DMS 273 treated with DMSO at 0.1 percent for 48 hours (cell line): ENCODE results near the gene CATSPERE.
"Not testable (repeated sequence)": the region's sequence is repeated elsewhere in the genome, so short reads cannot be mapped to it uniquely, and the experiment has no call there.

Experiments used
- DNase-seq: peaks from one replicate; lab custom pipeline; 2025; lab: John Stamatoyannopoulos, UW

Gene CATSPERE

GRCh38 chr1:244448279-244449036 lies 12.6 kb upstream of the CATSPERE start:
- no peak for DNase-seq

- DNase-seq, result no peak
Measured at GRCh38 chr1:244449936-244450508, 11.1 kb upstream of the CATSPERE start.

- peak; percentile 28 for DNase-seq
Measured at GRCh38 chr1:244450597-244451538, 10.2 kb upstream of the CATSPERE start.

- no peak for DNase-seq
Measured at GRCh38 chr1:244451539-244451950, 9.5 kb upstream of the CATSPERE start, which contains the start of gene ADSS2. Gene ADSS2, minus strand, starts transcription at chr1:244451909. Its CDS starts 92 bp downstream, at chr1:244451817.

GRCh38 chr1:244451951-244452795 lies 8.9 kb upstream of the CATSPERE start:
- DNase-seq, result peak; percentile 99

- no peak for DNase-seq
Measured at GRCh38 chr1:244454412-244454811, 6.7 kb upstream of the CATSPERE start.

- DNase-seq, result no peak
Measured at GRCh38 chr1:244456586-244456985, 4.5 kb upstream of the CATSPERE start.

GRCh38 chr1:244458781-244459180 lies 2.3 kb upstream of the CATSPERE start:
- DNase-seq, result no peak

GRCh38 chr1:244460197-244460596 lies 876 bp upstream of the CATSPERE start:
- DNase-seq, result no peak

GRCh38 chr1:244466724-244467123 lies 5.7 kb downstream of the CATSPERE start:
- DNase-seq, result no peak

- no peak for DNase-seq
Measured at GRCh38 chr1:244473059-244473605, 12.1 kb downstream of the CATSPERE start.

GRCh38 chr1:244484971-244485370 lies 23.9 kb downstream of the CATSPERE start:
- DNase-seq, result not testable (repeated sequence)

GRCh38 chr1:244494653-244495052 lies 33.6 kb downstream of the CATSPERE start:
- no peak for DNase-seq

GRCh38 chr1:244496186-244496585 lies 35.1 kb downstream of the CATSPERE start:
- no peak for DNase-seq

GRCh38 chr1:244497805-244498204 lies 36.7 kb downstream of the CATSPERE start:
- no peak for DNase-seq

- DNase-seq, result not testable (repeated sequence)
Measured at GRCh38 chr1:244499484-244499883, 38.4 kb downstream of the CATSPERE start.

GRCh38 chr1:244500515-244500914 lies 39.4 kb downstream of the CATSPERE start:
- DNase-seq, result not testable (repeated sequence)

GRCh38 chr1:244502630-244503029 lies 41.6 kb downstream of the CATSPERE start:
- DNase-seq, result no peak

GRCh38 chr1:244513493-244513892 lies 52.4 kb downstream of the CATSPERE start:
- no peak for DNase-seq

GRCh38 chr1:244515680-244516079 lies 54.6 kb downstream of the CATSPERE start:
- no peak for DNase-seq

GRCh38 chr1:244536316-244536715 lies 75.2 kb downstream of the CATSPERE start:
- DNase-seq, result no peak
